ENCODE results near the gene OXCT1.
"Not testable (repeated sequence)": the region's sequence is repeated elsewhere in the genome, so short reads cannot be mapped to it uniquely, and the experiment has no call there.

The OXCT1 gene

GRCh38 chr5:41716382-41716781 lies 153.8 kb downstream of the OXCT1 start:
- no peak for DNase-seq (ENCODE audit: low spot score)

DNA sequence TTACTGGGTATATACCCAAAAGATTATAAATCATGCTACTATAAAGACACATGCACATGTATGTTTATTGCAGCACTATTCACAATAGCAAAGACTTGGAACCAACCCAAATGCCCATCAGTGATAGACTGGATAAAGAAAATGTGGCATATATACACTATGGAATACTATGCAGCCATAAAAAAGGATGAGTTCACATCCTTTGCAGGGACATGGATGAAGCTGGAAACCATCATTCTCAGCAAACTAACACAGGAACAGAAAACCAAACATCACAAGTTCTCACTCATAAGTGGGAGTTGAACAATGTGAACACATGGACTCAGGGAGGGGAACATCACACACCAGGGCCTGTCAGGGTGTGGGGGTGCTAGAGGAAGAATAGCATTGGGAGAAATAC lies 155.8 kb downstream of the OXCT1 start:
- DNase-seq (ENCODE audit: low spot score), result not testable (repeated sequence)

DNA sequence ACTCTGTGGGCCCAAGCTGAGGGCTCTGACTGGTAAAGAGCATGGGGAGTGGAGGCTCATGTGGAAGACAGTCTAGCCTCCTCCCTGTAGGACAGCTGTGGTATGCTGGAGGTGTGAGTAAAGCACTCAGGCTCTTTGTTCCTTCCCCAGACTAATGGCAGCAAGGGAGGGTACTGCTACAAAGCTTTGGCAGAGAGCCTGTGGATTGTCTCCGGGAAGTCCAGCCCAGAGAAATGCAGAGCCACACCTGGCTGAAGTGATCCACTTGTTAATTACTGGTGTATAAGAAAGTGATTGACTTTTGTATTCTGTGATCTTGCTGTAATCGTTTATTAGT lies 161.7 kb downstream of the OXCT1 start:
- no peak for DNase-seq (ENCODE audit: low spot score)

GRCh38 chr5:41707853-41708603 lies 162.2 kb downstream of the OXCT1 start:
- no peak for DNase-seq (ENCODE audit: low spot score)

DNA sequence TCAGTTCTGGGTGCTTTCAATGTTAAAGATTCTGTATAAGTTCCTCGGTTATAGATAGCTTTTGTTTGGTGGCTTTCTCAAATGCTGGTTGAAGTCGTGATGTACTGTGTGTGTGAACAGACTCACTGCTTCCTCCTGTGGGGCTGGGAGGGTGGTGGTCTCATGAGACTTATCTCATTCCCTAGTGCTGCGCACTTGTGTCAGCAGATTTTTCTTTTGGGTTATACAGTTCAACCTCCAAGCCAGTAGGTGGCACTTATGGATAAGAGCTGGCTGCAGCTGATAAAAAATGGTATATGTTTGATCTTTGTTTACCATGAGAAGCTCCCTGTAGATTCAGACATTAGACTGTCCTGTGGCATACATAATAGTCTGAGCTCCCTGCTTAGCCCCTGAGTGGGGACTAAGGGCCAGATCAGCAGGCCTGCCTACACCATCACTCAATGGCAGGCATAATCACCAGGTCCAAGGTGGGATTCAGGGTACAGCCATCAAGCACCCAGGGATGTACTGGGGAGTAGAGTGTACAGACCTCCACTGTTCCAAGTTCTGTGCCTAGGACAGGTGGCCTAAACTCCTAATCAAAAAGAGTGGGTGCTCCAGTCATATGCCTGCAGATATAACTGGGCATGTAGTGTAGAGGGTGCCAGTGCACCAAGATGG lies 174.2 kb downstream of the OXCT1 start:
- no peak for DNase-seq (ENCODE audit: low spot score)

GRCh38 chr5:41686767-41687166 lies 183.5 kb downstream of the OXCT1 start:
- DNase-seq (ENCODE audit: low spot score), result no peak

GRCh38 chr5:41686191-41686590 lies 184.0 kb downstream of the OXCT1 start:
- DNase-seq (ENCODE audit: low spot score), result no peak

GRCh38 chr5:41683181-41683580 lies 187.0 kb downstream of the OXCT1 start:
- no peak for DNase-seq (ENCODE audit: low spot score)

GRCh38 chr5:41682641-41683040 lies 187.6 kb downstream of the OXCT1 start:
- no peak for DNase-seq (ENCODE audit: low spot score)

DNA sequence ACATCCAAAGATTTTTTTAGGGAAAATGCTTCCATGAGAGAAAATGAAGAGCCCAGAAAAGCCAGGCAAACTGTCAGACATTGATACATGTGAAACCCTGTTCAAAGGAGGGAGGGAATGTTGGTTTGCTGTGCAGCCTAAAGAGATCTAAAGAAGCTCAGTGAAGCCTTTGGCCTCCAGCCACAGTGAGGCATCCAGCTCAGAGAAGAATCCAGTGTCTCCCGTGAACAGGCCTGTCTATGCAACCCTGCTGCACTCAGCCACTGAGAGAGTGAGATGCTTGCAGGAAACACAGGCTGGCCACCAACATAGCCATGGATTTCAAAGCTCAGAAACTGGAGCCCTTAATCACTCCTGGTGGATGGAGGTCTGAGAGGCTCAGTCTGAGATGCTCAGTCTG lies 188.4 kb downstream of the OXCT1 start:
- no peak for DNase-seq (ENCODE audit: low spot score)
